NCI-H128 (cell line): ENCODE results near the gene SORCS3.

Experiments used
- DNase-seq: peaks from one replicate; lab custom pipeline; 2025; ENCODE audit not compliant: unreplicated experiment; lab: John Stamatoyannopoulos, UW

Gene SORCS3

DNA sequence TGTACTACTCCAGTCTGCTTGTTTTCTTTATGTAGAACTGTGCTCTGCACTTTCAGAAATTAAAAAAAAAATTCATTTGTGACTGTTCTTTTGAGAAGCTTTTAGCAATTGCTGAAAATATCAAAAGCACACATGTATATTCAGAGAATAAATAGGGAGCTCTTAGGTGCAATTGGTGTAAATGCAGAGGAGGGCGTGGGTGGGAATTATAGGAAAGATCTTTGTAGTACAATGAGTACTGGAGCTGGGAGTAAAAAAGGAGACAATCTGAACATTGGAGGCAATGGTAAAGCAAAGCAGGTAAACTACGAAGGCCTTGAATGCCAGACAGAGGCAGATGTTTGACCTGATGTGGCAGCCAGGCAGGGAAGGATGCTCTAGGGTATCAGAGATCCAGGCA lies 267.5 kb downstream of the SORCS3 start:
- no peak for DNase-seq

- no peak for DNase-seq
These were observed 269.6 kb downstream of the SORCS3 start for GRCh38 chr10:104910712-104911111.

DNA sequence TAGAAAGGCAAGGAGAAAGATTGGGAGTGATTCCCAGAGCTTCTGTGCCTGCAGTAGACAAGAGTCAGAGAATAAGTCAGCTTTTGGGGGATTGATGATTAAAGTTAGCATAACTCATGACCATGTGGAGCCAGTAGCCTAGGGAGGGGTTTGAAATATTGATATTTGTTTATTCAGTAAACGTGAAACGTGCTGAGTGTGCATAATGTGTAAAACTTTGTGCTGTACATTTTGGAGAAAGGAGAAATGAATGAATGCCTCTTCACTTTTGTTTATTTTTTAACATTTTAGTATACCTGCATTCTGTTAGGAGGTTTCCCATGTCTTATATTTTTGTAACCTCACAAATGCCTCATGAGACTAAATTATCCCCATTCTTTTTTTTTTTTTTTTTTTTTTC lies 272.3 kb downstream of the SORCS3 start:
- no peak for DNase-seq

GRCh38 chr10:104920476-104920875 lies 279.4 kb downstream of the SORCS3 start:
- DNase-seq = no peak

GRCh38 chr10:104921763-104922162 lies 280.7 kb downstream of the SORCS3 start:
- no peak for DNase-seq

DNA sequence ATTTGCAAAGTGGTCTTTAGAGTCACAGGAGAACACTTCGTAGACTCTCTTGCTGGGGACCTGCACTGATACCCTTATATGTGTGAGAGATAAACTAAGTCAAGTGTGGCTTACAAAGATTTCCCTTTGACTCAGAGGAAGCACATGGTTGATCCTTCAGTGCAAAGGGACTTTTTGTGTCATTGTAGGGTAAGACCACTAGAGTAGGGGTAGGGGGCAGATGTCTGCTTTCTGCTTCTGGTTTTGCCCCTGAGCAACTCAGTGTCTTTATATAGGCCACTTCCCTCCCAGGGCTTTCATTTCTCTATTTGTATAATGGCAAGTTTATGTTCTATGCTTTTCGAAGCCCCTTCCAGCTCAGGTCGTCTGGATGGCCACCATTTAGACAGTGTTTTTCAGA lies 281.7 kb downstream of the SORCS3 start:
- no peak for DNase-seq

GRCh38 chr10:104923501-104923900 lies 282.4 kb downstream of the SORCS3 start:
- DNase-seq = no peak

DNA sequence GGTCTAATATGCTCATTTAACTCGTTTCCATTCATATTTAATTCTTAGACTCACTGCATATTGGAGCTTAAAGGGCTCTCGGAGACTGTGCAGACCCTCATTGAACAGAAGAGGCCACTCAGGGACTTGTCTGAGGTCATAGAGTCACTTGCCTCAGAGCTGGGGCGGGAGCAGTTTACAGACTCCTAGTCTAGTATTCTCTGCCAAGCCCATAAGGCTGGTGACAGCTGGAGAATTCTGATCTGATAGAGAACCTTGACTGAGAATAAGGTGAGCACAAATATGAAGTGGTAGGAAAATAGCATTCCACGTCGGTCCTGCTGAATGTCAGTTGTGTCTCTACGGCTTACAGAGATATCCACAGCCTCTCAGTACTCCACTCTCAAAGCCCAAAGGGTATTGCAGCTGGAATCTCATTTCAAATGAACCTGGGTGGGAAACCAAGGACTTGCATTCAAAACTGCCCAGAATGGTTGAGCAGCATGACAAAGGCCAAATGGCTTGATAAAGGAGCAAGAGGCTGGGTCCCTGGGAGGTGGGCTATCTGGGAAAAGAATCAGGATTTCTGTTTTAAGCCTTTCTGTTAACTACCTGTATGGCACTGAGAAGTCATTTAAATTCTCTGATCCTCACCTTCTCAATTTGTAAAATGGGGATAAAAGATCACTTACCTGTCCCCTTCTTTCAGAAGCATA lies 283.2 kb downstream of the SORCS3 start:
- no peak for DNase-seq

- no peak for DNase-seq
These were observed 284.3 kb downstream of the SORCS3 start for GRCh38 chr10:104925232-104925851.

DNA sequence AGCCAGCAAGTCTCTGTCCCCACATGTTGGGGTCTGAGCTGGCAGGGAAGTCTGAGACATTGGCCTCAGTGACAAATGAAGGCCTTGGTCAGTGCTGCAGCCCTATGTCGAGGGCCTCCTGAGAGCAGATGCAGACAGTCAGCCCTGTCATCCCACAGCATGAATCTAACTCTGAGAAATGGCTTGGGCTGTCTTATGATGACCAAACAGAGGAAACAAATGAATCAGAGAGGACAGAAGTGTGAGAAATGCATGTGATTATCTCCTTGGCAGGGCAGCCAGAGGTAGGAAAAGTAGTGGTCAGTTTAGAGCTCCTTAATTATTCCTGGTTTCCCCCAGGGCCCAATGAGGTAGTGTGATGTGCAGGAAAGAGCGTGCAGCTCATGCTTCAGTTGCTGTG lies 287.6 kb downstream of the SORCS3 start:
- DNase-seq = no peak

DNA sequence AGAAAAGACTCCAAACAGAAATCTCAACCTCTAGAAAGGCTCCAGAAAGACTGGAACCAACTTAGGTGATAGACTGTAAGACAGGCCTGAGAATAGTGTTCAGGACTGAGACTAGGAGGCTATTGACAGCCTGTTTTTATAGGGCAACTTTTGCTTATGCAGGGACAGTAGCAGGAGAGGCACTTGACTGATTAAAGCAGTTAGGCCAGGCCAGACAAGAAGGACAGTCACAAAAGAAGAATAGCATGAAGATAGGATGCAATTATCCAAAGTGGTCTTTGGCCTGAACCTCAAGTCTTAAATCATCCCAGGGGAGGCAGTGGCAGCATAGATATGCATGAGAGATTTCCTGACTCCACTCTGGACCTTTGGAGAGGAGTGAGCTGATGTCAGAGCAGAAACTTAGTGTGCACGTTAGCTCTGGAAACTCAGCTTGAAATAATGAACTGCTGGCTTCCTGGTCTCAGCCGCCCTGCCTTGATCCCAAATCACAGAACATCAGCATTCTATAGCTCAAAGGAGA lies 290.6 kb downstream of the SORCS3 start:
- DNase-seq = no peak

- DNase-seq = no peak
These were observed 294.6 kb downstream of the SORCS3 start for GRCh38 chr10:104935656-104936055.

- DNase-seq = no peak
These were observed 296.5 kb downstream of the SORCS3 start for GRCh38 chr10:104937567-104937966.

GRCh38 chr10:104938031-104938430 lies 296.9 kb downstream of the SORCS3 start:
- DNase-seq = no peak

DNA sequence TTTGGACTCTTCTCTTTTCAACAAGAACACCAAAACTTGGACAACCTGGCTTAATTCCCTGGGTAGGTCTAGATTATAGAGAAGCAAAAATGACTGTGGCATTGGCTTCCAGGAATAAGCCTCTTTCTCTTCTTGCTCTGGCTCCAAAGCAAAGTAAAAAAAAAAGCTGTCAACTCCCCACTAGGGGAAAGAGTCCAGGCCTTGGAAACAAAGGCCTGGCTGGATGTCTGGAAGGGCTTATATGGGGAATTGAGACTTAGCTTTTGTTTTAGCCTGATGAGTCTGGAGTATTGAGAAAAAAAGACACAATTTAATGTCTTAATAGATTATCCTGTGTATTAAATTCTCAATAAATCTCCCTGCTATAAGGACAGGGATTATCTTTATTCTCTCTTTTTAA lies 300.6 kb downstream of the SORCS3 start:
- DNase-seq = no peak

GRCh38 chr10:104947314-104947713 lies 306.2 kb downstream of the SORCS3 start:
- DNase-seq = no peak

DNA sequence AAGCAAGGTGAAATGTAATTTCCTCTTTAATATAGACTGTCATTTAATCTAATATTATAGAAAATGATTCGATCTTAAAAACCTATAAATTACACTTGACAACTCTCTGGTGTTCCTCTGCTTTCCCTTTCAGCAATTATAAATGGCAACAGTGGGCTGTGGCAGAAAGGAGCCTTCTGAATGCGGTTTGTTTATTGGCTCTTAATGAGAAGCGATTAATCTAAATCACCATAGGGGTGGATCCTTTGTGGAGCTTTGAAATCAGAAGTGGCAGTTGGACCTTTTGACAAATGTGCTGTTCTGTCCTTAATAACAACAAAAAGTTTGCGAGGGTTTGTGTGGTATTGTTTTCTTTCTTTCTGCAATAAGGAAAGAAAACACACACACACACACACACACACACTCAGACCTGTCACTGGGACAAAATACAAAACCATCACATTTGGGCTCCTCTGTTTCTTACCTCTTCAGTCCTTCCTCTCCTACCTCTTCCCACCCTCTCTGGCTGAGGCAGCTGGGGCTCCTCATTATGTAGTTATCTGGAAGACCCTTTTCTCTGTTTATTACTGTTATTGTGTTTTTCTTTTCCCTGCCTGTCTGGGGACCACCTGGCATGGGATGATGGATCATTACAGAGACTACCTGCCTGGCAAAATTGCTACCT lies 316.2 kb downstream of the SORCS3 start:
- DNase-seq = no peak

- no peak for DNase-seq
These were observed 325.6 kb downstream of the SORCS3 start for GRCh38 chr10:104966563-104967297.

DNA sequence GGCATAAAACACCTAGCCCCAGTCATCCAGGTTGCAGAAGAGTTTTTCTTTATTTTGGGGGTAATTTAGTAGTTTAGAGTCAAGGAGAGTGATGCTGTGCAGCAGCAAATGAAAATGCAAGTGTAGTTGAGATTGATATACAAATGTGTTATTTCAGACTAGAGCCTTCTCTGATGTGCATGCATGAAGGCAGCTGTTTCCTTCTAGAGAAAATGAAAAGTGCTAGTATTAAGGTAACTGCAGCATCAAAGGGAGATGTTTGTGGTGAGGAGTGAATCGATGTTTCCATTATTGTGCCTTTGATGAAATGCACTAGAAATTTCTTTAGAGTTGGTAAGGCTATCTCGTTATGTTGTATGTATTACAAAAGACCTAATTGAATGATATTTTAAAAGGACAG lies 339.3 kb downstream of the SORCS3 start:
- no peak for DNase-seq

GRCh38 chr10:104981995-104982394 lies 340.9 kb downstream of the SORCS3 start:
- DNase-seq = no peak

DNA sequence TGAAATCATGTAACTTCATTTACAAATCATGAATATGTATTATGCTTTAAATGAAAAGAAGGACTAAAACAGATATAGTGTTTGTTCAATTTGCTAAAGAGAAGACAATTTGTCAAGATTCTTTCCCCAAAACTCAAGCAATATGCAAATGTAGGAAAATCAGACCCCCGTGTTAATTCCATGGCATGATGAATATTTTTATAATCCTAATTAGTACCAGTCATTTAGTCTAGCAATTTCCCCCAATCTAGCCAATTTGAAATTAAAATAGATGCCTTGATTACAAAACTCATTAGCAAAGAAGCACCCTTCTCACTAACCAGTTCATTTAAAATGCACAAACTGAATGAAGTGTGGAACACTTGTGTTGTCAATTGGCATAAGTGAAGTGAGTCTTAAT lies 347.6 kb downstream of the SORCS3 start:
- no peak for DNase-seq

DNA sequence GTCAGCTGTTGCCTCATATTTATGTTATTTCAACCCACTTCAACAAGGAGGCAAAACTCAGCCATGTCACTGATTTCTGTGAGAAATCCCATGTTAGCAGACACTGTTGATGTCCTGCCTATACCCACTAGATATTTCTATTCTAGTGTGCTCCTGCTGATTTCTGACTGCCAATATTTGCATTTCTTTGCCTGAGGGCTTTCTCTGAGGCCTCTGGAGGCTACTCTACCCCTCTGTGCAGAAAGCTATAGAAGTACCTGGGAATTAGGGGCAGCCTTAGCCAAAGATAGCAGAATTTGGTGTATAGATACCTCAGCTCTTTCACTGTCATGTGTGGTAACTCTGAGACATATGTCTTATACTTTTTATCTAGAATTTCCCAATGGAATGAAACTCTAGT lies 348.8 kb downstream of the SORCS3 start:
- DNase-seq = no peak
